A549 (cell line): Measurements from ENCODE around the gene FBXW5. TPM values are rescaled to one million over a fixed set of nuclear protein-coding genes. Genes with fewer than 3 reads are reported as not detected.

Experiments used
- ATAC-seq, 2 experiments: fragments of 200-7000 bp in 1 of 2; fragments of >200 bp in 1 of 2; cut with Nextera tagmentation in 1 of 2; cut with Tn5 transposase in 1 of 2; 3 replicates each; pipeline versions ENCODE4 v1.8.0 to v1.9.1; 2018 to 2020; ENCODE audit warnings: mild to moderate bottlenecking in 1 of 2, moderate library complexity in 1 of 2
- CTCF ChIA-PET: fragments of 300-600 bp; sonication (Branson Sonifier 250); formaldehyde crosslinking; extraction: SDS; loops from one replicate; lab custom pipeline; 2021; ENCODE audit warnings: antibody characterized with exemption, inconsistent platforms; lab: Yijun Ruan, JAX
- POLR2A ChIA-PET: fragments of 350-600 bp; formaldehyde crosslinking; extraction: SDS; loops from one replicate; lab custom pipeline; 2021; ENCODE audit warnings: antibody characterized with exemption, inconsistent platforms; lab: Yijun Ruan, JAX
- DNase-seq, 2 experiments: peaks; one replicate each; pipeline versions ENCODE4 v3.0.0 to v3.0.0-alpha.2; 2011 to 2016; ENCODE audit warnings: low read depth in 1 of 2, low spot score in 1 of 2
- FAIRE-seq: peaks from 2 replicates; lab custom pipeline; 2011; peaks lifted over from hg19 to GRCh38; lab: Jason Lieb, UNC
- H3K27ac ChIP-seq, 2 experiments: fragments of >200 bp; sonication (Bioruptor Twin); formaldehyde crosslinking; 3 replicates each; pipeline ENCODE4 v1.5.1; 2016 to 2017
- H3K4me1 ChIP-seq: fragments of >200 bp; sonication (Bioruptor Twin); formaldehyde crosslinking; 3 replicates; pipeline ENCODE4 v1.6.1; 2016
- H3K4me2 ChIP-seq: fragments of >200 bp; sonication (Bioruptor Twin); formaldehyde crosslinking; 3 replicates; pipeline ENCODE4 v1.6.1; 2016
- H3K4me3 ChIP-seq: fragments of >200 bp; sonication (Bioruptor Twin); formaldehyde crosslinking; 3 replicates; pipeline ENCODE4 v1.5.1; 2016
- H3K9me3 ChIP-seq: fragments of >200 bp; sonication (Bioruptor Twin); formaldehyde crosslinking; 3 replicates; pipeline ENCODE4 v1.6.1; 2016
- BHLHE40 ChIP-seq: IDR thresholded peaks from 2 replicates; pipeline ENCODE4 v1.6.1; 2012; ENCODE audit warnings: low read depth, low read length, inconsistent platforms
- CBX8 ChIP-seq: fragments of 200-600 bp; sonication (generic); IDR thresholded peaks from 2 replicates; pipeline ENCODE4 v1.6.1; 2016
- CHD2 ChIP-seq: fragments of 150-350 bp; IDR thresholded peaks from 2 replicates; pipeline ENCODE4 v1.6.1; 2014; ENCODE audit warnings: low read length; ENCODE audit not compliant: partially characterized antibody
- E2F6 ChIP-seq: IDR thresholded peaks from 2 replicates; pipeline ENCODE4 v1.6.1; 2012; ENCODE audit warnings: low read depth, borderline replicate concordance
- HDAC2 ChIP-seq: fragments of 200-600 bp; sonication (generic); IDR thresholded peaks from 2 replicates; pipeline ENCODE4 v1.6.1; 2016
- HEYL ChIP-seq: fragments of 250-450 bp; sonication (Bioruptor Pico); IDR thresholded peaks from 2 replicates; pipeline ENCODE4 v1.8.0; 2021; ENCODE audit warnings: mild to moderate bottlenecking, moderate library complexity
- HMGXB4 ChIP-seq: fragments of 250-450 bp; sonication (Bioruptor Pico); IDR thresholded peaks from 2 replicates; pipeline ENCODE4 v1.5.0; 2021; ENCODE audit warnings: mild to moderate bottlenecking, moderate library complexity, borderline replicate concordance
- HOXB13 ChIP-seq: fragments of 250-450 bp; sonication (Bioruptor Pico); IDR thresholded peaks from 2 replicates; pipeline ENCODE4 v1.5.0; 2020; ENCODE audit warnings: low read depth, mild to moderate bottlenecking, moderate library complexity
- KDM5A ChIP-seq: fragments of 200-600 bp; sonication (generic); IDR thresholded peaks from 2 replicates; pipeline ENCODE4 v1.6.1; 2016; ENCODE audit warnings: antibody characterized with exemption, mild to moderate bottlenecking
- MAX ChIP-seq: IDR thresholded peaks from 2 replicates; pipeline ENCODE4 v1.6.1; 2012
- NFE2L2 ChIP-seq: fragments of 150-350 bp; conservative IDR thresholded peaks from 2 replicates; pipeline ENCODE4 v1.6.1; 2014; ENCODE audit warnings: low read length
- NR3C1 ChIP-seq: fragments of >200 bp; sonication (Bioruptor Twin); formaldehyde crosslinking; IDR thresholded peaks from 3 replicates; pipeline ENCODE4 v1.6.1; 2017
- RAD21 ChIP-seq, 2 experiments: fragments of >200 bp in 1 of 2; sonication (Bioruptor Twin) in 1 of 2; formaldehyde crosslinking in 1 of 2; IDR thresholded peaks in 1 of 2; conservative IDR thresholded peaks in 1 of 2; 2 replicates in 1 of 2; 3 replicates in 1 of 2; pipeline ENCODE4 v1.6.1; 2012 to 2018; ENCODE audit warnings: inconsistent platforms in 1 of 2
- REST ChIP-seq: fragments of 200-600 bp; sonication (generic); IDR thresholded peaks from 2 replicates; pipeline ENCODE4 v1.6.1; 2016; ENCODE audit warnings: antibody characterized with exemption, mild to moderate bottlenecking, moderate library complexity
- ZFP36 ChIP-seq: fragments of 450-650 bp; IDR thresholded peaks from 2 replicates; pipeline ENCODE4 v1.6.1; 2014; ENCODE audit warnings: borderline replicate concordance; ENCODE audit not compliant: partially characterized antibody
- WGBS: methylation state at CpG from one replicate; pipeline ENCODE4 v1.1.6; 2017; ENCODE audit errors: missing lambda C conversion rate; 5-methylcytosine and 5-hydroxymethylcytosine counted together
- polyA plus RNA-seq, 4 experiments: library from polyadenylated mRNA; depleted of rRNA in 3 of 4; stranded (reverse); fragments of >200 nt; fragmentation: RNase III in 1 of 4; extraction: RNeasy Plus Mini Kit Qiagen cat#74134 plus additional on column Dnase treatment in 1 of 4; gene quantifications; 2 replicates in 3 of 4; 3 replicates in 1 of 4; pipeline ENCODE4 v1.2.3, GENCODE V29; 2011 to 2017
- TF ChIP-seq, protein P1 (sequence below): fragments of 450-650 bp; IDR thresholded peaks from 2 replicates; pipeline ENCODE4 v1.6.1; 2014; ENCODE audit warnings: antibody characterized with exemption

Gene FBXW5
- polyA plus RNA-seq, 2 of the 4 experiments (the other 2 are of a cell fraction), result 37.5 to 59.5 TPM

- no peak for TF ChIP-seq REST
- no peak for TF ChIP-seq HMGXB4 (CRISPR knock-in tag)
- TF ChIP-seq CBX8, result no peak
- no peak for TF ChIP-seq HEYL (CRISPR knock-in tag)
- no peak for TF ChIP-seq BHLHE40
- TF ChIP-seq, protein P1, sequence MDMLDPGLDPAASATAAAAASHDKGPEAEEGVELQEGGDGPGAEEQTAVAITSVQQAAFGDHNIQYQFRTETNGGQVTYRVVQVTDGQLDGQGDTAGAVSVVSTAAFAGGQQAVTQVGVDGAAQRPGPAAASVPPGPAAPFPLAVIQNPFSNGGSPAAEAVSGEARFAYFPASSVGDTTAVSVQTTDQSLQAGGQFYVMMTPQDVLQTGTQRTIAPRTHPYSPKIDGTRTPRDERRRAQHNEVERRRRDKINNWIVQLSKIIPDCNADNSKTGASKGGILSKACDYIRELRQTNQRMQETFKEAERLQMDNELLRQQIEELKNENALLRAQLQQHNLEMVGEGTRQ, result no peak
- no peak for TF ChIP-seq MAX
- TF ChIP-seq NFE2L2, result no peak
- no peak for TF ChIP-seq KDM5A
- no peak for TF ChIP-seq RAD21 (conservative IDR thresholded peaks at IDR 0.05 in 1 of 2, IDR thresholded peaks at IDR 0.05 in 1 of 2)
- TF ChIP-seq HDAC2, result no peak
- no peak for TF ChIP-seq E2F6
- TF ChIP-seq HOXB13, result no peak
- no peak for TF ChIP-seq CHD2
- TF ChIP-seq NR3C1, result no peak
- no peak for TF ChIP-seq ZFP36
- peak overlapping the region; percentile 81 for H3K4me2 ChIP-seq
- H3K9me3 ChIP-seq, result no peaks in the 10 kb centered on the region
- ChIA-PET POLR2A (interaction anchor here (1.3 to 1.5 kb wide), 2 partner anchors 13 to 93 kb away, joined by 3 to 20 read pairs; partner anchors contain the start of genes PAXX and TRAF2), CTCF (interaction anchor here (0.9 to 1.9 kb wide), 5 partner anchors 10 to 70 kb away, joined by 3 to 6 read pairs (median 3); partner anchors contain the start of gene PAXX)
- peak overlapping the region in 1 of 2 experiments; percentile 49; a peak in 2 of 6 replicates for H3K27ac ChIP-seq
- H3K4me3 ChIP-seq, result no peak overlapping the region; the same call in 2 of the 3 replicates
- peaks cover 14% of the 10 kb centered on the region for H3K4me1 ChIP-seq
- FAIRE-seq, result no peak
- WGBS, result 45% methylated on average over 27 of the region's 41 CpGs
- ATAC-seq, result peak in 1 of 2 experiments; percentile 12; a peak in 3 of 6 replicates
- DNase-seq, result no peak
Observed at GRCh38 chr9:136978865-136979544, 34.5 kb upstream of the FBXW5 start.
